GM13976 (cell line): Measurements from ENCODE around the gene NRP2.

Source experiments
- DNase-seq: peaks from one replicate; pipeline ENCODE4 v3.0.0; 2012; ENCODE audit warnings: low spot score
- in situ Hi-C: fragments of 300-500 bp; cut with MboI; formaldehyde crosslinking; loops from one replicate; pipeline ENCODE4 v1.12.0; 2022; ENCODE audit warnings: low sequenced_read_pairs, mixed read lengths, inconsistent platforms; ENCODE audit not compliant: unreplicated experiment
- TF ChIP-seq, protein P1 (sequence below): IDR thresholded peaks from 2 replicates; pipeline ENCODE4 v1.5.1; 2012; ENCODE audit warnings: borderline replicate concordance, mild to moderate bottlenecking; ENCODE audit not compliant: insufficient read depth; ENCODE audit errors: extremely low read depth, missing control alignments, control extremely low read depth

The NRP2 gene

DNA sequence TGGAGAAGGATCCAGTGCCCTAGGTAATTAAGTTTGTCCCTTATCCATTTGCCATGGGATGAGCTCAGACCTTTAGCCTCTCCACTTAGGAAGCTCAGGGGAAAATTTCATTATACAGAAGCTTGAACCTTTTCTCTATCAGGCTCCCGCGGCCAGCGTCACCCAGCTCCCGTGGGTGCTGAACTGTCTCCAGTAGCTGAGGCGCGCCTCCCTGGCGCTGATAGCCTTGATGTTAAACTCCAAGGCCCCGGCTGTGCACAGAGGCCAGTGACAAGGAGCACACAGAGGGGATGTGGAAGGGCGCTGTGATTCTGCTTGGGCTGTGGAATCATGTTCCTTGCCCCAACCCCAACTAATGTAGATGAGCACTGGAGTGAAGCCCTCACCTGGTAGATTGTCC, 50.8 kb downstream of the NRP2 start:
- DNase-seq: no peak
- TF ChIP-seq, protein P1, sequence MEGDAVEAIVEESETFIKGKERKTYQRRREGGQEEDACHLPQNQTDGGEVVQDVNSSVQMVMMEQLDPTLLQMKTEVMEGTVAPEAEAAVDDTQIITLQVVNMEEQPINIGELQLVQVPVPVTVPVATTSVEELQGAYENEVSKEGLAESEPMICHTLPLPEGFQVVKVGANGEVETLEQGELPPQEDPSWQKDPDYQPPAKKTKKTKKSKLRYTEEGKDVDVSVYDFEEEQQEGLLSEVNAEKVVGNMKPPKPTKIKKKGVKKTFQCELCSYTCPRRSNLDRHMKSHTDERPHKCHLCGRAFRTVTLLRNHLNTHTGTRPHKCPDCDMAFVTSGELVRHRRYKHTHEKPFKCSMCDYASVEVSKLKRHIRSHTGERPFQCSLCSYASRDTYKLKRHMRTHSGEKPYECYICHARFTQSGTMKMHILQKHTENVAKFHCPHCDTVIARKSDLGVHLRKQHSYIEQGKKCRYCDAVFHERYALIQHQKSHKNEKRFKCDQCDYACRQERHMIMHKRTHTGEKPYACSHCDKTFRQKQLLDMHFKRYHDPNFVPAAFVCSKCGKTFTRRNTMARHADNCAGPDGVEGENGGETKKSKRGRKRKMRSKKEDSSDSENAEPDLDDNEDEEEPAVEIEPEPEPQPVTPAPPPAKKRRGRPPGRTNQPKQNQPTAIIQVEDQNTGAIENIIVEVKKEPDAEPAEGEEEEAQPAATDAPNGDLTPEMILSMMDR: no peak
- in situ Hi-C loops: no loop called here

DNA sequence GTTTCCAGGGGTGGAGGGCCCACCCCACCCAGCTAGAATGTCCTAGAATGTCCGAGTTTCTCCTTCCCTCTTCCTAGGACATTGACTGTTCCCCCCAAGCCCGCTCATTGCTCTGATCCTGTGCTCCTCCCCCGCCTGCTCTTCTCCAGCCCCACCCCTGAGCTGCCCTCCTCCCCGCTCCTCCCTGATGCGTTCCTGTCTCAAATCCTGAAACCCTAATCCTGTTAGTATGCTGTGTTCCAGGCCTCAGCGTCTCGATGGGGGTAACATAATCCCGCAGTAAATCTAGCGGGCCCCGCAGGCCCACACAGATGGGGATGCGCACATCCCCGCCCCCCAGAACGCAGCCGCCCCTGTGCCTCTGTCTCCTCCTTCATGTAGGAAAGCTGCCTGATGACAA, 51.3 kb downstream of the NRP2 start:
- TF ChIP-seq, protein P1: no peak
- in situ Hi-C loops: no loop called here
- DNase-seq: no peak

DNA sequence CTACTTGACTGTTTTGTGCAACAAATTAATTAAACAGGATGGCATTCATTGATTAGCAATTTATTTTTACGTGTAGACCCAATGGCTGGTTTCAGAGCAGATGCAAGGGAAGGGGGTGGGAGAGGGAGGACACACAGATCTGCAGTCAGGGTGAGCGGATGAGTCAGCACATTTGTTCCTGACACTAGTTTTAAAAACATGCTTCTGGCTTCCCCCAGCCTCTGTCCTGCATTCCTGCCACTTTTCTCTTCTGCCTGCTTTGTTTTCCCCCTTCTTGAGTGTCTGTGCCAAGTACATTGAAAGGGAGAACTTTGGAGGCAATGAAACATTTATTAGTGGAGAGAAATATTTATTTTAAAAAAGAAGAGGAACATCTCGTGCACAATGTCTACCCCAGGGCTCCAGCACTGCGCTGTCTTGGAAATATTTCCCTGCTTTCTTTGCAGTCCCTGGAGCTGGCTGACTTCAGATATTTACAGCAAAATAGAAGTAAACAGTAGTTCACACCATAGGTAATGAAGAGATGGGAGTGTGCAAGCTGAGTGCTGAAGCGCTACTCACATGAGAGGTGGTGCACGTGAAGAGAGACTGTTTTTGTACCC, 52.2 kb downstream of the NRP2 start:
- in situ Hi-C loops: no loop called here
- TF ChIP-seq, protein P1: no peak
- no peak for DNase-seq

DNA sequence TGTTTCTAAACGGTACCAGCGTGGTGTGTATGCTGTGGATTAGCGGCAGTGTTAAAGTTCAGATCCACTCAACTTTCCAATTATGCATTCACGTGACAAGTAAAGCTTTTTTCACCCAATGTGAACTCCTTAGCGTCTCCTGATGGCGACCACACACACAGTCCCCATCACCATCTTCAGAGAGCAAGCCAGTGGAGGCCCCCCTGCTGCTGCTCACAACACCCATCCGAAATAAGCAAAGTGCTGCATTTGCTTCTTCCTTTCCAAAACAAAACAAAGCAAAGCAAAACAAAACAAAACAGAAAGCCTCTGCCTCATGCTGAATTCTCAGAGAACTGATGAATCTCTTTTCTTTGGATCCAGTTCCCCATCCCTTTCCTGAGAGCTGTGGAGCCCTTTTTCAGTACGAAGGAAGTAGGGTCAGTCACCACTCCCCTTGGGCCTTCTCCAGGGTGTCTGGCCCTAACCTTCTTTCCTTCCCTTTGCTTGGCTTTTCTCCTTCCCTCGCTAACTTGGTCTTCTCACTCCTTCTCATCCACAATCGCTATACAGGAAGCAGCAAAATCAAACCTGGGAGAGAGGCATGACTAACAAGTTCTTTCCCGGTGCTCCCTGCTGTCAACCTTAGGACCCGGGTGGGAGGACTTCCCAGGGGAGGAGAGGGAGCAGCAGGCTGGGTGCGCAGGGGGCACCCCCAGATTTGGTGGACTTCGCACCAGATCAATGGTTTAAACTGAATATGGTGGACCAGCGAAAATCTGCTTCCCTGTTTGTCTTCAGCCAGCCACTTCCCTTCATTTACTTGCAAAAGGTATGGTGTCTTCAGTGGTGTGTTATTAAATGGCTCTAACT, 56.0 kb downstream of the NRP2 start:
- TF ChIP-seq, protein P1: no peak
- DNase-seq: no peak
- in situ Hi-C loops: no loop called here

DNA sequence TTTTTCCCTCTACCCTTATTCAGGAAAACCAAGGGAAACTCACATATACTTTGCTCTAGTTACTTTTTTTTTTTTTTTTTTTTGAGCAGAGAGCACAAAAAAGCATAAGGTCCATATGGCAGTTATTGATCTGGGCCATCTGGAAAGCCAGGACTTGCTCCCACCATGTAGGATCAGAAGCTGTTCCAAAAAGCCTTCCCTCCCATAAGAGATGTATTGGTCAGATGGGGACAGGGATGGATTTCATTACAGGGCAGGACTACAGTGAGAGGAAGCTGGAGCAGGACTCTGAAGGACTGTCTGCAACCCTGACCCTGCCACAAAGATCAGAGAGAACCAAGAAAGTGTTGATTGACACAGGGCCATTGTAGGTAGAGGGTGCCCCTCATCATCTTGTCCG, 57.3 kb downstream of the NRP2 start:
- DNase-seq: no peak
- TF ChIP-seq, protein P1: no peak
- in situ Hi-C loops: no loop called here

DNA sequence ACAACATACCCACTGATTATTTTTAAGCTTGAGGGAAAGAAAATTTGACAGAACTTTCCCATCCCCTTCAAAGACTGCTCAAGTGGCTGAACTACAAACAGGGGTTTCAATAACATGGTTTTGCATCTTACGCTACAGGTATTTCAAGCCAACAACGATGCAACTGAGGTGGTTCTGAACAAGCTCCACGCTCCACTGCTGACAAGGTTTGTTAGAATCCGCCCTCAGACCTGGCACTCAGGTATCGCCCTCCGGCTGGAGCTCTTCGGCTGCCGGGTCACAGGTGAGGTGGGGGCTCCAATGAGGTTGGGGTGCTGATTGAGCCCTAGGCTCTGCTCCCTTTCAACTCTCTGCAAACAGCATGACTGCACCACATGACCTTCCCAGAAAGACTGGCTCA, 58.1 kb downstream of the NRP2 start:
- in situ Hi-C loops: no loop called here
- TF ChIP-seq, protein P1: no peak
- no peak for DNase-seq
